ENCODE measurements around the gene NOC2L.
"Not testable (repeated sequence)": the region's sequence is repeated elsewhere in the genome, so short reads cannot be mapped to it uniquely, and the experiment has no call there.

Gene NOC2L

GRCh38 chr1:997993-998744, 39.1 kb upstream of the NOC2L start:
- H3K27me3 Mint-ChIP-seq (ENCODE audit: low read depth) = peaks cover 35% of the 10 kb centered on the region
- DNase-seq (ENCODE audit: low spot score) = no peak

GRCh38 chr1:997713-997992, 38.6 kb upstream of the NOC2L start:
- Mint-ChIP-seq H3K27ac (no peak overlapping the region), H3K4me1 (ENCODE audit: low read depth) (peaks cover 4% of the 10 kb centered on the region)

More at GRCh38 chr1:997993-998744, 39.1 kb upstream of the NOC2L start:
- Mint-ChIP-seq H3K4me1 (ENCODE audit: low read depth) (peaks cover 4% of the 10 kb centered on the region), H3K27ac (no peak overlapping the region), H3K36me3 (ENCODE audit: low read depth) (no peaks in the 10 kb centered on the region), H3K4me3 (no peak overlapping the region), H3K9me3 (no peaks in the 10 kb centered on the region)

GRCh38 chr1:996851-997712, 38.0 kb upstream of the NOC2L start:
- peaks cover 31% of the 10 kb centered on the region for H3K27me3 Mint-ChIP-seq (ENCODE audit: low read depth)
- no peak overlapping the region for H3K27ac Mint-ChIP-seq
- H3K36me3 Mint-ChIP-seq (ENCODE audit: low read depth) = no peaks in the 10 kb centered on the region
- H3K9me3 Mint-ChIP-seq = peaks cover 4% of the 10 kb centered on the region
- no peak overlapping the region for H3K4me3 Mint-ChIP-seq
- H3K4me1 Mint-ChIP-seq (ENCODE audit: low read depth) = peaks cover 4% of the 10 kb centered on the region
- no peak for DNase-seq (ENCODE audit: low spot score)

More at GRCh38 chr1:997713-997992, 38.6 kb upstream of the NOC2L start:
- no peak for DNase-seq (ENCODE audit: low spot score)
- Mint-ChIP-seq H3K27me3 (ENCODE audit: low read depth) (peaks cover 33% of the 10 kb centered on the region), H3K36me3 (ENCODE audit: low read depth) (no peaks in the 10 kb centered on the region), H3K4me3 (no peak overlapping the region), H3K9me3 (no peaks in the 10 kb centered on the region)

- H3K36me3 Mint-ChIP-seq (ENCODE audit: low read depth) = no peaks in the 10 kb centered on the region
- DNase-seq (ENCODE audit: low spot score) = no peak
- H3K4me1 Mint-ChIP-seq (ENCODE audit: low read depth) = peaks cover 4% of the 10 kb centered on the region
- no peak overlapping the region for H3K4me3 Mint-ChIP-seq
- H3K27me3 Mint-ChIP-seq (ENCODE audit: low read depth) = peaks cover 30% of the 10 kb centered on the region
- peaks cover 4% of the 10 kb centered on the region for H3K9me3 Mint-ChIP-seq
- no peak overlapping the region for H3K27ac Mint-ChIP-seq
Measured at GRCh38 chr1:995665-996633, 36.9 kb upstream of the NOC2L start.

- not testable (repeated sequence) for H3K4me3 Mint-ChIP-seq; DNase-seq (ENCODE audit: low spot score); H3K36me3 Mint-ChIP-seq (ENCODE audit: low read depth); H3K9me3 Mint-ChIP-seq; H3K4me1 Mint-ChIP-seq (ENCODE audit: low read depth); H3K27ac Mint-ChIP-seq
- peaks cover 30% of the 10 kb centered on the region for H3K27me3 Mint-ChIP-seq (ENCODE audit: low read depth)
Measured at GRCh38 chr1:994546-994945, 35.5 kb upstream of the NOC2L start.

- no peaks in the 10 kb centered on the region for H3K36me3 Mint-ChIP-seq (ENCODE audit: low read depth)
- DNase-seq (ENCODE audit: low spot score) = no peak
- no peak overlapping the region for H3K27ac Mint-ChIP-seq
- H3K9me3 Mint-ChIP-seq = peaks cover 4% of the 10 kb centered on the region
- peaks cover 39% of the 10 kb centered on the region for H3K27me3 Mint-ChIP-seq (ENCODE audit: low read depth)
- H3K4me3 Mint-ChIP-seq = no peak overlapping the region
- peaks cover 3% of the 10 kb centered on the region for H3K4me1 Mint-ChIP-seq (ENCODE audit: low read depth)
Measured at GRCh38 chr1:993379-993995, 34.4 kb upstream of the NOC2L start.

GRCh38 chr1:992362-992761, 33.3 kb upstream of the NOC2L start:
- DNase-seq (ENCODE audit: low spot score) = no peak
- H3K27me3 Mint-ChIP-seq (ENCODE audit: low read depth) = peaks cover 40% of the 10 kb centered on the region
- no peak overlapping the region for H3K4me3 Mint-ChIP-seq
- no peak overlapping the region for H3K27ac Mint-ChIP-seq
- peaks cover 4% of the 10 kb centered on the region for H3K9me3 Mint-ChIP-seq
- H3K4me1 Mint-ChIP-seq (ENCODE audit: low read depth) = peaks cover 3% of the 10 kb centered on the region
- H3K36me3 Mint-ChIP-seq (ENCODE audit: low read depth) = no peaks in the 10 kb centered on the region

GRCh38 chr1:991895-992294, 32.8 kb upstream of the NOC2L start:
- peaks cover 3% of the 10 kb centered on the region for H3K4me1 Mint-ChIP-seq (ENCODE audit: low read depth)
- no peak overlapping the region for H3K4me3 Mint-ChIP-seq
- DNase-seq (ENCODE audit: low spot score) = no peak
- H3K27me3 Mint-ChIP-seq (ENCODE audit: low read depth) = peaks cover 36% of the 10 kb centered on the region
- no peak overlapping the region for H3K27ac Mint-ChIP-seq
- no peaks in the 10 kb centered on the region for H3K36me3 Mint-ChIP-seq (ENCODE audit: low read depth)
- peaks cover 4% of the 10 kb centered on the region for H3K9me3 Mint-ChIP-seq

- peaks cover 35% of the 10 kb centered on the region for H3K27me3 Mint-ChIP-seq (ENCODE audit: low read depth)
- not testable (repeated sequence) for H3K4me3 Mint-ChIP-seq; DNase-seq (ENCODE audit: low spot score); H3K4me1 Mint-ChIP-seq (ENCODE audit: low read depth); H3K36me3 Mint-ChIP-seq (ENCODE audit: low read depth); H3K27ac Mint-ChIP-seq; H3K9me3 Mint-ChIP-seq
Measured at GRCh38 chr1:991275-991674, 32.2 kb upstream of the NOC2L start.

GRCh38 chr1:988061-988460, 29.0 kb upstream of the NOC2L start:
- peaks cover 30% of the 10 kb centered on the region for H3K27me3 Mint-ChIP-seq (ENCODE audit: low read depth)
- H3K4me3 Mint-ChIP-seq; H3K9me3 Mint-ChIP-seq; H3K4me1 Mint-ChIP-seq (ENCODE audit: low read depth); DNase-seq (ENCODE audit: low spot score); H3K36me3 Mint-ChIP-seq (ENCODE audit: low read depth); H3K27ac Mint-ChIP-seq: not testable (repeated sequence)

- Mint-ChIP-seq H3K27ac (no peak overlapping the region), H3K9me3 (no peaks in the 10 kb centered on the region), H3K27me3 (ENCODE audit: low read depth) (peaks cover 25% of the 10 kb centered on the region), H3K4me3 (no peak overlapping the region), H3K4me1 (ENCODE audit: low read depth) (no peaks in the 10 kb centered on the region), H3K36me3 (ENCODE audit: low read depth) (no peaks in the 10 kb centered on the region)
- DNase-seq (ENCODE audit: low spot score) = no peak
Measured at GRCh38 chr1:985126-985525, 26.1 kb upstream of the NOC2L start.

GRCh38 chr1:984476-984814, 25.4 kb upstream of the NOC2L start:
- Mint-ChIP-seq H3K36me3 (ENCODE audit: low read depth) (no peaks in the 10 kb centered on the region), H3K9me3 (no peaks in the 10 kb centered on the region), H3K4me1 (ENCODE audit: low read depth) (no peaks in the 10 kb centered on the region), H3K27ac (no peak overlapping the region), H3K27me3 (ENCODE audit: low read depth) (peaks cover 23% of the 10 kb centered on the region), H3K4me3 (no peak overlapping the region)
- DNase-seq (ENCODE audit: low spot score) = no peak

GRCh38 chr1:983798-984475, 24.9 kb upstream of the NOC2L start:
- no peaks in the 10 kb centered on the region for H3K36me3 Mint-ChIP-seq (ENCODE audit: low read depth)
- H3K27ac Mint-ChIP-seq = no peak overlapping the region
- peak; percentile 39 for DNase-seq (ENCODE audit: low spot score)
- H3K4me1 Mint-ChIP-seq (ENCODE audit: low read depth) = no peaks in the 10 kb centered on the region
- H3K9me3 Mint-ChIP-seq = no peaks in the 10 kb centered on the region
- no peak overlapping the region for H3K4me3 Mint-ChIP-seq
- peaks cover 18% of the 10 kb centered on the region for H3K27me3 Mint-ChIP-seq (ENCODE audit: low read depth)

Measured in T-helper 2 cell treated with Interferon-gamma antibody and Interleukin-4, amounts not matched to agents 5 μg/mL and 100 μg/mL, for 36 hours (primary cell).